ENCODE data around the gene BORCS6. TPM values are rescaled to one million over a fixed set of nuclear protein-coding genes. Genes with fewer than 3 reads are reported as not detected.

The BORCS6 gene
- total and polyA plus RNA-seq, 2 of the 4 experiments (the other 2 are of a cell fraction), result 2.7 to 3.3 TPM

- Histone ChIP-seq H3K4ac (ENCODE audit: low read depth, low read length) (no peak overlapping the region), H3K18ac (ENCODE audit: low read depth, low read length) (no peak overlapping the region), H4K20me1 (ENCODE audit: insufficient read depth, low read length) (peaks cover 9% of the 10 kb centered on the region), H2BK20ac (ENCODE audit: low read depth, low read length) (no peak overlapping the region), H2BK120ac (ENCODE audit: low read depth, low read length) (no peak overlapping the region), H3K4me2 (ENCODE audit: low read depth, low read length) (no peak overlapping the region), H3K23ac (ENCODE audit: low read depth, low read length) (no peak overlapping the region), H2AK5ac (ENCODE audit: low read depth, low read length) (no peak overlapping the region), H4K91ac (ENCODE audit: insufficient read depth, low read depth, low read length) (no peak overlapping the region), H4K8ac (ENCODE audit: low read depth in 2 of 2, low read length in 2 of 2) (no peak overlapping the region), H2AK9ac (replicated peaks; ENCODE audit: low read depth, low read length, poor library complexity) (no peak overlapping the region), H2BK15ac (ENCODE audit: low read depth, low read length) (no peak overlapping the region), H3K56ac (ENCODE audit: extremely low read depth, insufficient read depth, low read length) (no peak overlapping the region), H3K14ac (replicated peaks; ENCODE audit: low read depth, low read length) (no peak overlapping the region), H3K36me3 (ENCODE audit: control insufficient read depth, insufficient read depth, low read length) (peaks cover 53% of the 10 kb centered on the region), H3K4me1 (ENCODE audit: control insufficient read depth, insufficient read depth, low read length) (peaks cover 10% of the 10 kb centered on the region), H3K9ac (ENCODE audit: low read depth, low read length) (no peak overlapping the region), H3K27ac (ENCODE audit: insufficient read depth, low read length) (no peak overlapping the region), H2BK5ac (ENCODE audit: low read depth, low read length, poor library complexity, severe bottlenecking) (no peak overlapping the region), H4K5ac (ENCODE audit: low read depth, low read length) (no peak overlapping the region), H3K9me3 (ENCODE audit: control insufficient read depth, insufficient read depth, low read length) (no peaks in the 10 kb centered on the region), H3K9me1 (ENCODE audit: insufficient read depth, low read length) (peaks cover 11% of the 10 kb centered on the region), H2AFZ (replicated peaks; ENCODE audit: low read length, poor library complexity) (no peak overlapping the region), H3K27me3 (ENCODE audit: control insufficient read depth, insufficient read depth, low read length) (no peaks in the 10 kb centered on the region), H3K79me1 (ENCODE audit: low read depth in 1 of 2, low read length in 2 of 2) (peaks cover 3 to 19% of the 10 kb centered on the region in 2 experiments; a peak in 2 of 4 replicates), H3K4me3 (ENCODE audit: insufficient read depth, low read depth, low read length) (no peak overlapping the region)
- DNase-seq (no peak), ATAC-seq (ENCODE audit: low read depth) (no peak)
- intact Hi-C loops (cut with micrococcal nuclease), result no loop called here
- TF ChIP-seq RAD21 (IDR thresholded peaks at IDR 0.05; ENCODE audit: low read length), result no peak
- TF ChIP-seq CTCF (conservative IDR thresholded peaks at IDR 0.05; ENCODE audit: low read depth, low read length), result no peak
- TF ChIP-seq FOS (IDR thresholded peaks at IDR 0.05; ENCODE audit: low read depth, low read length), result no peak
- TF ChIP-seq MAFK (IDR thresholded peaks at IDR 0.05; ENCODE audit: low read depth, low read length), result no peak
- TF ChIP-seq USF2 (IDR thresholded peaks at IDR 0.05; ENCODE audit: low read depth, low read length), result no peak
- no peak for TF ChIP-seq MXI1 (IDR thresholded peaks at IDR 0.05; ENCODE audit: borderline replicate concordance, low read depth, low read length)
- no peak for TF ChIP-seq RFX5 (IDR thresholded peaks at IDR 0.05; ENCODE audit: low read depth, low read length)
- TF ChIP-seq NFE2L2 (IDR thresholded peaks at IDR 0.05; ENCODE audit: low read depth, low read length), result no peak
- TF ChIP-seq SMC3 (IDR thresholded peaks at IDR 0.05; ENCODE audit: low read depth, low read length), result no peak
- TF ChIP-seq ELK1 (IDR thresholded peaks at IDR 0.05; ENCODE audit: borderline replicate concordance, low read depth, low read length), result no peak
- no peak for TF ChIP-seq RCOR1 (IDR thresholded peaks at IDR 0.05; ENCODE audit: insufficient replicate concordance, low read length)
- no peak for TF ChIP-seq CEBPB (IDR thresholded peaks at IDR 0.05; ENCODE audit: low read depth, low read length)
- TF ChIP-seq POLR2A (IDR thresholded peaks at IDR 0.05; ENCODE audit: low read depth, low read length), result no peak; the same call in none of the 2 replicates
- no peak for TF ChIP-seq MAZ (IDR thresholded peaks at IDR 0.05; ENCODE audit: borderline replicate concordance, low read depth, low read length)
- TF ChIP-seq CHD1 (IDR thresholded peaks at IDR 0.05; ENCODE audit: low read depth, low read length), result no peak
- TF ChIP-seq BHLHE40 (IDR thresholded peaks at IDR 0.05; ENCODE audit: low read depth, low read length), result no peak
- dilution Hi-C loops (cut with HindIII; ENCODE audit: low sequenced_read_pairs, unreplicated experiment), result no loop called here
- in situ Hi-C loops (cut with MboI; ENCODE audit: low sequenced_read_pairs), result no loop called here
- CTCF ChIA-PET, result interaction anchor here (0.6 kb wide), 1 partner anchor 28 kb away, joined by 3 read pairs; no protein-coding TSS in a partner anchor
- no TSS peak for BruUV-seq (replicated peaks)
- POLR2A ChIA-PET (ENCODE audit: unreplicated experiment), result no interaction called here
- 74% methylated on average over 4 of the region's 13 CpGs; no CpG with 5 or more reads in 1 of the 2 experiments for WGBS, 2 experiments (ENCODE audit: extremely low coverage in 2 of 2, insufficient read length in 1 of 2)
Observed at GRCh38 chr17:8147805-8148404, 42.1 kb downstream of the BORCS6 start.

All from IMR-90 (cell line).